AG10803 (cell line): ENCODE measurements around the gene FHL2.
A peak's percentile ranks its signal among the peaks of the same experiment; 100 is the strongest.

Experiments used
- DNase-seq: peaks from one replicate; pipeline ENCODE4 v3.0.0; 2010; ENCODE audit warnings: low read depth
- H3K4me3 ChIP-seq: 2 replicates; pipeline ENCODE4 v1.5.1; 2011; ENCODE audit warnings: mild to moderate bottlenecking, low read length, control low read depth
- CTCF ChIP-seq: conservative IDR thresholded peaks from 2 replicates; pipeline ENCODE4 v1.5.1; 2011; ENCODE audit warnings: mild to moderate bottlenecking, low read length, control low read depth, inconsistent platforms

Gene FHL2

GRCh38 chr2:105362862-105363591 lies 35.8 kb downstream of the FHL2 start:
- DNase-seq = no peak
- H3K4me3 ChIP-seq = no peak overlapping the region
- TF ChIP-seq CTCF = no peak

DNA sequence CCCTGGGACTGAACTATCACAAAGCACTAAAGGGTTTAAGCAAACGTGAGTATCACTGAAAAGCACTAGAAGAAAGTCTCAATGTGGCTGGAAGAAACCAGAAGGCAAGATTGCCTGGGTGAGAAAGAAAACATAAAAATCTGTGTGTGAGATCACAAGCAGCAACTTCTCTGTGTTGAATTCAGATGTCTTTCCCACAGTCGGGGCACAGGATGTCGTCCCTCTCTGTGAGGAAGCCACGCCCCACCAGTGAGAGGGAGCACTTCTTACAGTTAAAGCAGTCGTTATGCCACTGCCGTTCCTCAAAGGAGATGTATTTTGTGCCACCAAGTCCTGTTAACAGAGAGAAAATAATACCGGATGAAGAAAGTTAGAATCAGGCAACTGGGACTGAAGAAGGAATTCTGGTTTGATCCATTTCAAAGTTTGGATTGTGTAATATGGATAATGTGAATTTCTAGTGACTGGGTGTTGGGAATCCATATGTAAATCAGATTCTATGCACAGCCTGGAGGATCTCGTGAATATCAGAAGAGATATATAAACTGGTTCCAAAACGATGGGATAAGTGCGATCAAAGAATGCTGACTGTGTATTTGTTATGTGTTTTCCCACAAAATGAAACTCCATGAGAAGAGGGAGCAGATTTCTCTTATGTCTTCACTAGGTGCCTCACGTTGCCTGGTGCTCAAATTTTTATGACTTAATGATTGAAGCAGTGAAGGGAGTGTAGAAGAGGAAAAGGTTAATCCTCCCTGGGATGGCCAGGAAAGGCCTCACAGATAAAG lies 37.6 kb downstream of the FHL2 start:
- H3K4me3 ChIP-seq = no peak overlapping the region
- no peak for TF ChIP-seq CTCF
- DNase-seq = no peak

DNA sequence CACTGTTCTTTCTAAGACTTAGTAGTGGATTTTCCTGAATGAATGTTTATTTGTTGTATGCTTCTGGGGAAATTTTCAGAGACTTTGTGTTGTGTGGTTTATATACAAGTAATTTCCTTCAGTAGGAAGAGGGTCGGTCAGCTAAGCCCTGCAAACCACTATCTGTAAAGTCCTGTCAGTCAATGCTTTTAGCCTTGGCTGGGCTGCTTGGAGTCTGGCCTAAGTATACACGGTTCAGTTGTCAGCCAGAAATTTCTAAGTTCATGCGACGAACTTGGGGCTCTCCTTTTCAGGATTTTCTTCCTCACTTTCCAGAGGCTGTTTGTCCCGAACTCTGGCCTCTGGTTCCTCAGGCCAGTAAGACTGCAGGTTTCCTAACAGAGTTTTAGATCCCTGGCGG lies 40.3 kb downstream of the FHL2 start:
- DNase-seq = no peak
- H3K4me3 ChIP-seq = no peak overlapping the region
- no peak for TF ChIP-seq CTCF

- H3K4me3 ChIP-seq = no peak overlapping the region
- TF ChIP-seq CTCF = no peak
- no peak for DNase-seq
These were observed 41.7 kb downstream of the FHL2 start for GRCh38 chr2:105357122-105357521.

DNA sequence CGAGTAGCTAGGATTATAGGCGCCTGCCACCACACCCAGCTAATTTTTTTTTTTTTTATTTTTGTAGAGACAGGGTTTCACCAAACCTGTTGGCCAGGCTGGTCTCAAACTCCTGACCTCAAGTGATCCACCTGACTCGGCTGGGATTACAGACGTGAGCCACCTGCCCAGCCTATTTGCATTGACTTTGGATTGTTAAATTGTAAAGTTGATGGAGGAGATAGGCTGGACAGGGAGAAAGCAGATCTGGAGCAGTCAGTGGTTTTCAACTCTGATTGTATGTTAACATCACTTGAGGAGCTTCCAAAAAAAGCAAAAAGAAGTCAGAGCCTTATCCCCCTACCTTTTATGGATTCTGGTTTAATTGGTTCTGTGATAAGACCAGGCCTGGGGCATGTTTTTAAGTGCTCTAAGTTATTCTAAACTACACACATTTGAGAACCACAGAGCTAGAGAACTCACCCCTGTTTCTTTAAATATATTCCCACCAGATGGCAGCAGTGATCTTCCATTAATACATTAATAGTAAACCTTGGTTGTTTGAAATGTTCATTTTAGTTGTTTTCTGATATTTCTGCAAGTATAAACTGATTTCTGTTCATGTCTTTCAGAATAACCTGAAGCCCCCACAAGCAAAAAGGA lies 54.0 kb downstream of the FHL2 start:
- peak; percentile 53 for TF ChIP-seq CTCF
- no peak overlapping the region for H3K4me3 ChIP-seq
- peak; percentile 52 for DNase-seq

DNA sequence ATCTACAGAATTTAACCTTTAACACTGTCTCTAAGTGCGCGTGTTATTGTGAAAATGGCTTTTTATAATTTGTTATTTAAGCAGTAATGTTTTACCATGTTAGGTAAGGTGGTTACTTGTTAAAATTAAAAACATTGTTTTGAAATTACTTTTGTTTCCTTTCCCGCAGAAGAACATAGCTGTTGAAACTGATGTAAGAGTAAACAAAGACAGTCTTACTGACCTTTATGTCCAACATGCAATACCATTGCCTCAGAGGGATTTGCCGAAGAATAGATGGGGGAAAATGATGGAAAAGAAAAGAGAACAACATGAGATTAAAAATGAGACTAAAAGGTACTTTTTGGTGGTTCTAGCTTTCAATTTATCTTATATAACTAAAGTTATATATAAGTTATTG lies 59.4 kb downstream of the FHL2 start:
- no peak for DNase-seq
- H3K4me3 ChIP-seq = no peak overlapping the region
- TF ChIP-seq CTCF = no peak
